ENCODE measurements around the gene SLC39A5. TPM values are rescaled to one million over a fixed set of nuclear protein-coding genes. Genes with fewer than 3 reads are reported as not detected.

Gene SLC39A5
- total and polyA plus RNA-seq, 2 of the 13 experiments (the other 11 are each of a cell fraction or from before 2014, with no cell fraction given), result 59.7 to 101 TPM

DNA sequence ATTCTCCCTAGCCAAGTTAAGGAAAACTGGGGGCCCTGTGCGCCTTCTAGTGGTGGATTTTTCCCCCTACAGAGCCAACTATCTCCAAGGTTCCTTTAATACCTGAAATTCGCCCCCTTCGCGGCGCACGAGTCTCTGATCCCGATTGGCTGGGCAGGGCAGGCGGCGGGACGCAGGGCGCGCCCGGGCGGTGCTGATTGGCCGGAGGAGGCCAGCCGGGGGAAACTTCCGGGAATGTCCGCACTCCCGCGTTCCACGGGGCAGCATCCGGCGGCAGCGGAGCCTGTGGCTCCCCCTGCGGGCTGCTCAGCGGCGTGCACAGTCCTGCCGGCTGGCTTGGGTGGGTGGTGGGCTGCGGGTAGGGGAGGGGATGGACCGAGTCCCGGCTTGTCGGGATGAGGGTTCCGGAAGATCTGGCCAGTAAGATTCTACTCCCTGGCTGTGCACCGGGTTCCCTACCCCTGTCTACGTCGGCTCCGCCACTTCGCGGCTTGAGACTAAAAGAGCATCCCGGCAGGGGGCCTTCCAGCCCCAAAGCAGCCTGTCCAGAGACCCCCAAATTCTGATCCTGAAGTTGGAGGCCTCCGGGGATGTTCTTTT is 5.6 kb upstream of the SLC39A5 start, which contains the start of gene NABP2 (continued):
- TF ChIP-seq, protein P1, sequence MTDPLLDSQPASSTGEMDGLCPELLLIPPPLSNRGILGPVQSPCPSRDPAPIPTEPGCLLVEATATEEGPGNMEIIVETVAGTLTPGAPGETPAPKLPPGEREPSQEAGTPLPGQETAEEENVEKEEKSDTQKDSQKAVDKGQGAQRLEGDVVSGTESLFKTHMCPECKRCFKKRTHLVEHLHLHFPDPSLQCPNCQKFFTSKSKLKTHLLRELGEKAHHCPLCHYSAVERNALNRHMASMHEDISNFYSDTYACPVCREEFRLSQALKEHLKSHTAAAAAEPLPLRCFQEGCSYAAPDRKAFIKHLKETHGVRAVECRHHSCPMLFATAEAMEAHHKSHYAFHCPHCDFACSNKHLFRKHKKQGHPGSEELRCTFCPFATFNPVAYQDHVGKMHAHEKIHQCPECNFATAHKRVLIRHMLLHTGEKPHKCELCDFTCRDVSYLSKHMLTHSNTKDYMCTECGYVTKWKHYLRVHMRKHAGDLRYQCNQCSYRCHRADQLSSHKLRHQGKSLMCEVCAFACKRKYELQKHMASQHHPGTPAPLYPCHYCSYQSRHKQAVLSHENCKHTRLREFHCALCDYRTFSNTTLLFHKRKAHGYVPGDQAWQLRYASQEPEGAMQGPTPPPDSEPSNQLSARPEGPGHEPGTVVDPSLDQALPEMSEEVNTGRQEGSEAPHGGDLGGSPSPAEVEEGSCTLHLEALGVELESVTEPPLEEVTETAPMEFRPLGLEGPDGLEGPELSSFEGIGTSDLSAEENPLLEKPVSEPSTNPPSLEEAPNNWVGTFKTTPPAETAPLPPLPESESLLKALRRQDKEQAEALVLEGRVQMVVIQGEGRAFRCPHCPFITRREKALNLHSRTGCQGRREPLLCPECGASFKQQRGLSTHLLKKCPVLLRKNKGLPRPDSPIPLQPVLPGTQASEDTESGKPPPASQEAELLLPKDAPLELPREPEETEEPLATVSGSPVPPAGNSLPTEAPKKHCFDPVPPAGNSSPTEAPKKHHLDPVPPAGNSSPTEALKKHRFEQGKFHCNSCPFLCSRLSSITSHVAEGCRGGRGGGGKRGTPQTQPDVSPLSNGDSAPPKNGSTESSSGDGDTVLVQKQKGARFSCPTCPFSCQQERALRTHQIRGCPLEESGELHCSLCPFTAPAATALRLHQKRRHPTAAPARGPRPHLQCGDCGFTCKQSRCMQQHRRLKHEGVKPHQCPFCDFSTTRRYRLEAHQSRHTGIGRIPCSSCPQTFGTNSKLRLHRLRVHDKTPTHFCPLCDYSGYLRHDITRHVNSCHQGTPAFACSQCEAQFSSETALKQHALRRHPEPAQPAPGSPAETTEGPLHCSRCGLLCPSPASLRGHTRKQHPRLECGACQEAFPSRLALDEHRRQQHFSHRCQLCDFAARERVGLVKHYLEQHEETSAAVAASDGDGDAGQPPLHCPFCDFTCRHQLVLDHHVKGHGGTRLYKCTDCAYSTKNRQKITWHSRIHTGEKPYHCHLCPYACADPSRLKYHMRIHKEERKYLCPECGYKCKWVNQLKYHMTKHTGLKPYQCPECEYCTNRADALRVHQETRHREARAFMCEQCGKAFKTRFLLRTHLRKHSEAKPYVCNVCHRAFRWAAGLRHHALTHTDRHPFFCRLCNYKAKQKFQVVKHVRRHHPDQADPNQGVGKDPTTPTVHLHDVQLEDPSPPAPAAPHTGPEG (CRISPR knock-in tag; IDR thresholded peaks at IDR 0.05), result no peak
- TF ChIP-seq RORA (CRISPR knock-in tag; IDR thresholded peaks at IDR 0.05) (no peak), ZBTB7B (CRISPR knock-in tag; IDR thresholded peaks at IDR 0.05) (peak; percentile 66), KDM6A (CRISPR knock-in tag; IDR thresholded peaks at IDR 0.05; ENCODE audit: low read depth) (no peak), ZNF556 (CRISPR knock-in tag; IDR thresholded peaks at IDR 0.05; ENCODE audit: borderline replicate concordance) (peak; percentile 54; the same call in 1 of the 2 replicates), RFX1 (IDR thresholded peaks at IDR 0.05) (no peak), PITX1 (CRISPR knock-in tag; IDR thresholded peaks at IDR 0.05) (peak; percentile 74), ZNF564 (CRISPR knock-in tag; IDR thresholded peaks at IDR 0.05) (no peak; the same call in 1 of the 2 replicates), MIER2 (CRISPR knock-in tag; IDR thresholded peaks at IDR 0.05) (peak; percentile 46; the same call in 1 of the 2 replicates), DNMT3B (CRISPR knock-in tag; conservative IDR thresholded peaks at IDR 0.05) (no peak), REXO4 (CRISPR knock-in tag; IDR thresholded peaks at IDR 0.05; ENCODE audit: borderline replicate concordance) (no peak), SYNCRIP (IDR thresholded peaks at IDR 0.05; ENCODE audit: insufficient read depth, low read depth, low read length) (no peak), ZNF749 (CRISPR knock-in tag; IDR thresholded peaks at IDR 0.05; ENCODE audit: borderline replicate concordance) (no peak), ATF1 (CRISPR knock-in tag; IDR thresholded peaks at IDR 0.05) (peak; percentile 78; the same call in 1 of the 2 replicates), AGO2 (optimal IDR thresholded peaks at IDR 0.05; ENCODE audit: low read depth, low read length) (peak; percentile 34)
- TF ChIP-seq, protein P2, sequence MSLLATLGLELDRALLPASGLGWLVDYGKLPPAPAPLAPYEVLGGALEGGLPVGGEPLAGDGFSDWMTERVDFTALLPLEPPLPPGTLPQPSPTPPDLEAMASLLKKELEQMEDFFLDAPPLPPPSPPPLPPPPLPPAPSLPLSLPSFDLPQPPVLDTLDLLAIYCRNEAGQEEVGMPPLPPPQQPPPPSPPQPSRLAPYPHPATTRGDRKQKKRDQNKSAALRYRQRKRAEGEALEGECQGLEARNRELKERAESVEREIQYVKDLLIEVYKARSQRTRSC (CRISPR knock-in tag; IDR thresholded peaks at IDR 0.05; ENCODE audit: low read depth), result no peak
- TF ChIP-seq, protein P3, sequence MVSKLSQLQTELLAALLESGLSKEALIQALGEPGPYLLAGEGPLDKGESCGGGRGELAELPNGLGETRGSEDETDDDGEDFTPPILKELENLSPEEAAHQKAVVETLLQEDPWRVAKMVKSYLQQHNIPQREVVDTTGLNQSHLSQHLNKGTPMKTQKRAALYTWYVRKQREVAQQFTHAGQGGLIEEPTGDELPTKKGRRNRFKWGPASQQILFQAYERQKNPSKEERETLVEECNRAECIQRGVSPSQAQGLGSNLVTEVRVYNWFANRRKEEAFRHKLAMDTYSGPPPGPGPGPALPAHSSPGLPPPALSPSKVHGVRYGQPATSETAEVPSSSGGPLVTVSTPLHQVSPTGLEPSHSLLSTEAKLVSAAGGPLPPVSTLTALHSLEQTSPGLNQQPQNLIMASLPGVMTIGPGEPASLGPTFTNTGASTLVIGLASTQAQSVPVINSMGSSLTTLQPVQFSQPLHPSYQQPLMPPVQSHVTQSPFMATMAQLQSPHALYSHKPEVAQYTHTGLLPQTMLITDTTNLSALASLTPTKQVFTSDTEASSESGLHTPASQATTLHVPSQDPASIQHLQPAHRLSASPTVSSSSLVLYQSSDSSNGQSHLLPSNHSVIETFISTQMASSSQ (IDR thresholded peaks at IDR 0.05; ENCODE audit: low read depth), result no peak
- TF ChIP-seq, protein P3 (CRISPR knock-in tag; IDR thresholded peaks at IDR 0.05; ENCODE audit: borderline replicate concordance), result no peak; the same call in 1 of the 2 replicates
- TF ChIP-seq, protein P4, sequence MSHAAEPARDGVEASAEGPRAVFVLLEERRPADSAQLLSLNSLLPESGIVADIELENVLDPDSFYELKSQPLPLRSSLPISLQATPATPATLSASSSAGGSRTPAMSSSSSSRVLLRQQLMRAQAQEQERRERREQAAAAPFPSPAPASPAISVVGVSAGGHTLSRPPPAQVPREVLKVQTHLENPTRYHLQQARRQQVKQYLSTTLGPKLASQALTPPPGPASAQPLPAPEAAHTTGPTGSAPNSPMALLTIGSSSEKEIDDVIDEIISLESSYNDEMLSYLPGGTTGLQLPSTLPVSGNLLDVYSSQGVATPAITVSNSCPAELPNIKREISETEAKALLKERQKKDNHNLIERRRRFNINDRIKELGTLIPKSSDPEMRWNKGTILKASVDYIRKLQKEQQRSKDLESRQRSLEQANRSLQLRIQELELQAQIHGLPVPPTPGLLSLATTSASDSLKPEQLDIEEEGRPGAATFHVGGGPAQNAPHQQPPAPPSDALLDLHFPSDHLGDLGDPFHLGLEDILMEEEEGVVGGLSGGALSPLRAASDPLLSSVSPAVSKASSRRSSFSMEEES (CRISPR knock-in tag; IDR thresholded peaks at IDR 0.05), result peak; percentile 44; the same call in 1 of the 2 replicates

Measured in HepG2 (cell line).